DOHH2 (cell line): Measurements from ENCODE around the gene SBNO2.

Source experiments
- H3F3A ChIP-seq: fragments of 200-600 bp; sonication (generic), shearing (Covaris generic); 2 replicates; pipeline ENCODE4 v1.6.0; 2016; ENCODE audit warnings: antibody characterized with exemption, mild to moderate bottlenecking; ENCODE audit not compliant: control insufficient read depth, insufficient read depth
- H3K27ac ChIP-seq: fragments of 200-600 bp; sonication (generic); 2 replicates; pipeline ENCODE4 v1.5.1; 2014; ENCODE audit warnings: low read depth, mild to moderate bottlenecking, low read length, moderate library complexity
- H3K27me3 ChIP-seq: fragments of 200-600 bp; sonication (generic); 2 replicates; pipeline ENCODE4 v1.6.1; 2014; ENCODE audit warnings: mild to moderate bottlenecking, low read length, mixed read lengths; ENCODE audit not compliant: control insufficient read depth
- H3K36me3 ChIP-seq: fragments of 200-600 bp; sonication (generic); 2 replicates; pipeline ENCODE4 v1.6.1; 2014; ENCODE audit warnings: mild to moderate bottlenecking, low read length, moderate library complexity, mixed read lengths; ENCODE audit not compliant: control insufficient read depth
- H3K4me1 ChIP-seq: fragments of 200-600 bp; sonication (generic); 2 replicates; pipeline ENCODE4 v1.6.1; 2014; ENCODE audit warnings: mild to moderate bottlenecking, low read length, mixed read lengths; ENCODE audit not compliant: control insufficient read depth
- H3K4me2 ChIP-seq: fragments of 200-600 bp; sonication (generic); 2 replicates; pipeline ENCODE4 v1.6.0; 2014; ENCODE audit warnings: mild to moderate bottlenecking, low read length, moderate library complexity
- H3K4me3 ChIP-seq: fragments of 200-600 bp; sonication (generic); 2 replicates; pipeline ENCODE4 v1.5.1; 2014; ENCODE audit warnings: mild to moderate bottlenecking, low read length, mixed read lengths
- H3K79me2 ChIP-seq: fragments of 200-600 bp; sonication (generic); 2 replicates; pipeline ENCODE4 v1.6.1; 2014; ENCODE audit warnings: mild to moderate bottlenecking, low read length, mixed read lengths; ENCODE audit not compliant: control insufficient read depth
- H3K9me2 ChIP-seq: fragments of 200-600 bp; sonication (generic); replicated peaks from 2 replicates; pipeline ENCODE4 v1.6.1; 2014; ENCODE audit warnings: mild to moderate bottlenecking, low read length, mixed read lengths; ENCODE audit not compliant: control insufficient read depth
- H3K9me3 ChIP-seq: fragments of 200-600 bp; sonication (generic); 2 replicates; pipeline ENCODE4 v1.6.1; 2014; ENCODE audit warnings: antibody characterized with exemption, low read length, mixed read lengths; ENCODE audit not compliant: control insufficient read depth, insufficient read depth
- H4K20me1 ChIP-seq: fragments of 200-600 bp; sonication (generic); 2 replicates; pipeline ENCODE4 v1.6.0; 2014; ENCODE audit warnings: low read depth, mild to moderate bottlenecking, antibody characterized with exemption, low read length, moderate library complexity; ENCODE audit not compliant: control insufficient read depth, insufficient read depth
- EZH2phosphoT487 ChIP-seq: fragments of 200-600 bp; sonication (generic); IDR thresholded peaks from 2 replicates; pipeline ENCODE4 v1.6.1; 2017; ENCODE audit warnings: borderline replicate concordance, mild to moderate bottlenecking, antibody characterized with exemption, low read length, moderate library complexity, mixed read lengths
- TF ChIP-seq, protein P1 (sequence below): fragments of 200-600 bp; sonication (generic); IDR thresholded peaks from one replicate; pipeline ENCODE4 v1.5.1; 2014; ENCODE audit warnings: antibody characterized with exemption, mild to moderate bottlenecking, low read depth, low read length; ENCODE audit not compliant: poor library complexity, severe bottlenecking

The SBNO2 gene

DNA sequence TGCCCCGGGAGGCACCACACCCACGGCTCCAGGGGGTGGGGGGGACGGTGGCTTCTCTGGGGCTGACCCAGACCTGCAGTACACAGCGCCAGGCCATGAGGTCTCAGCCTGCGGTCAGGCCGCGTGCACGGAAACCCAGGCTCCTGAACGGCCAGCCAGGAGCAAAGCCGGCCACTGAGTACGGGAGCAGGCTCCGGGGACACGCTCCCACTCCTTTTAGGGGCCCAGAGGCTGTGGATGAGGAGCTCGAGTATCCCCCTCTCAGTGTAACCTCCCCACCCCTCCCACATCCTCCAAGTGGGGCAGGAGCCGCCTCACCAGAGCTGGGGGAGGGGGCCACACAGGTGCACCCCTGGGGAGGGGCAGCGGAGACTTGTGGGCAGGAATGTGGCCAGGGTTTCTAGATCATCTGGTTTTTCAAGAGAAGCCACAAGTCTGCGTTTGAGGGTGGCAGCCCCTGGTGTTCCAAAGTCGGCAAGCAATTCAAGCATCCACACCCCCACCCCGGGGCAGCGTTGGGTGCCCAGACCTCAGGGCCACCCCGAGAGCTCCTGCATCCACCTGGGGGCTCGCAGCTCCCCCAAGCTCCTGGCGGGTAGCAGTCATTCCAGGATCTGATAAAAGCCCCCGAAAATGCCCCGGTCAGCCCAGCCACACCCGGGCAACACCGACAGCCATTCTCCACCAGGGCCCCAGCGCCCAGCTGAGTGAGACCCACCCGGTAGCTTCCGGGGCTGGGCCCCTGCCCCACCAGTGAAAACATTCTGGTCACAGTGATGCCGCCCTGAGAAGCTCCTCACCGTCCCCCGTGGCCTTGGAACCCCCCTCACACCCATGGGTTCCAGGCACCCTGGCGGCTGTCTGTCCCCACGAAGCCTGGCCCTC lies 6.1 kb downstream of the SBNO2 start:
- H3K27ac ChIP-seq: no peak overlapping the region

DNA sequence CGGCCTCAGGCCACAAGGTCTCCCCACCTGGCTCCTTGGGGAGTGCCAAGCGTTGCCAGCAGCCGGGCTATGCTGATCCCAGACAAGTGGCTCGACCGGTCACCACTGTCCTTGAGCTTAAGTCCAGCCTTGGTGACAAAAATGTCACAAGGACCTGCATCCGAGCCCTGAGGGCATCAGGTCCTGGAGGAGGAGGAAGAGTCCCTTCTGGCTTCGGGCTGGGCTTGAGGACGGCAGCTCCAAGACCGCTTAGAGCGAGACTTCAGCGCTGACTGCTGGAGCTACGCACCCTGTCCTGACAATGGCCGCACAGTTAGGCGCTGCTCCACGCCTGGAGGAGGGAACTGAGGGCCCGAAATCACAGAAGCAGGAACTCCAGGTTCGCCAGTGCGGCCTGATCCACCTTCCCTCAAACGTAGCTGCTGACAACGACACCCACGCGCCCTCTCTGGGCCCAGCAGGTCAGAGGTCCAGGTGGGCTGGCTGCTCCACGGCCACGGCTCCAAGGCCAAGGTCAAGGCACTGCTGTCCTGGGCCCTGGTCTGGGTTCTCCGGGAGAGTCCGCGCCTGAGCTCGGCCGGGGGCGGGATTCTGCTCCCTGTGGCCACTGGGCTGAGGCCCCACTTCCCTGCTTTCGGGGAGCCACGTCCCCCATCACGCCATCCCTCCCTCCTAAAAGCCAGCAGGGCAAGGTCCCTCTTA lies 7.0 kb downstream of the SBNO2 start:
- TF ChIP-seq, protein P1, sequence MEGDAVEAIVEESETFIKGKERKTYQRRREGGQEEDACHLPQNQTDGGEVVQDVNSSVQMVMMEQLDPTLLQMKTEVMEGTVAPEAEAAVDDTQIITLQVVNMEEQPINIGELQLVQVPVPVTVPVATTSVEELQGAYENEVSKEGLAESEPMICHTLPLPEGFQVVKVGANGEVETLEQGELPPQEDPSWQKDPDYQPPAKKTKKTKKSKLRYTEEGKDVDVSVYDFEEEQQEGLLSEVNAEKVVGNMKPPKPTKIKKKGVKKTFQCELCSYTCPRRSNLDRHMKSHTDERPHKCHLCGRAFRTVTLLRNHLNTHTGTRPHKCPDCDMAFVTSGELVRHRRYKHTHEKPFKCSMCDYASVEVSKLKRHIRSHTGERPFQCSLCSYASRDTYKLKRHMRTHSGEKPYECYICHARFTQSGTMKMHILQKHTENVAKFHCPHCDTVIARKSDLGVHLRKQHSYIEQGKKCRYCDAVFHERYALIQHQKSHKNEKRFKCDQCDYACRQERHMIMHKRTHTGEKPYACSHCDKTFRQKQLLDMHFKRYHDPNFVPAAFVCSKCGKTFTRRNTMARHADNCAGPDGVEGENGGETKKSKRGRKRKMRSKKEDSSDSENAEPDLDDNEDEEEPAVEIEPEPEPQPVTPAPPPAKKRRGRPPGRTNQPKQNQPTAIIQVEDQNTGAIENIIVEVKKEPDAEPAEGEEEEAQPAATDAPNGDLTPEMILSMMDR: no peak
- TF ChIP-seq EZH2phosphoT487: no peak
- peaks cover 3% of the 10 kb centered on the region; the same call in 1 of the 2 replicates for H3K9me3 ChIP-seq
- H3K36me3 ChIP-seq: peaks cover 7% of the 10 kb centered on the region; the same call in 1 of the 2 replicates
- no peaks in the 10 kb centered on the region for H3K9me2 ChIP-seq
- no peaks in the 10 kb centered on the region for H3F3A ChIP-seq
- no peaks in the 10 kb centered on the region; the same call in 1 of the 2 replicates for H3K4me1 ChIP-seq
- H3K27ac ChIP-seq: no peak overlapping the region
- H4K20me1 ChIP-seq: no peaks in the 10 kb centered on the region
- H3K27me3 ChIP-seq: no peaks in the 10 kb centered on the region
- no peak overlapping the region for H3K4me2 ChIP-seq
- H3K4me3 ChIP-seq: no peak overlapping the region
- H3K79me2 ChIP-seq: peaks cover 63% of the 10 kb centered on the region

More for the DNA sequence above, 6.1 kb downstream of the SBNO2 start:
- TF ChIP-seq EZH2phosphoT487: no peak
- TF ChIP-seq, protein P1: no peak
- no peak overlapping the region for H3K4me3 ChIP-seq
- peaks cover 7% of the 10 kb centered on the region; the same call in 1 of the 2 replicates for H3K36me3 ChIP-seq
- H3F3A ChIP-seq: no peaks in the 10 kb centered on the region
- H4K20me1 ChIP-seq: no peaks in the 10 kb centered on the region
- peaks cover 67% of the 10 kb centered on the region for H3K79me2 ChIP-seq
- H3K4me2 ChIP-seq: no peak overlapping the region
- no peaks in the 10 kb centered on the region for H3K27me3 ChIP-seq
- peaks cover 2% of the 10 kb centered on the region; the same call in 1 of the 2 replicates for H3K4me1 ChIP-seq
- H3K9me3 ChIP-seq: peaks cover 3% of the 10 kb centered on the region; the same call in 1 of the 2 replicates
- no peaks in the 10 kb centered on the region for H3K9me2 ChIP-seq

DNA sequence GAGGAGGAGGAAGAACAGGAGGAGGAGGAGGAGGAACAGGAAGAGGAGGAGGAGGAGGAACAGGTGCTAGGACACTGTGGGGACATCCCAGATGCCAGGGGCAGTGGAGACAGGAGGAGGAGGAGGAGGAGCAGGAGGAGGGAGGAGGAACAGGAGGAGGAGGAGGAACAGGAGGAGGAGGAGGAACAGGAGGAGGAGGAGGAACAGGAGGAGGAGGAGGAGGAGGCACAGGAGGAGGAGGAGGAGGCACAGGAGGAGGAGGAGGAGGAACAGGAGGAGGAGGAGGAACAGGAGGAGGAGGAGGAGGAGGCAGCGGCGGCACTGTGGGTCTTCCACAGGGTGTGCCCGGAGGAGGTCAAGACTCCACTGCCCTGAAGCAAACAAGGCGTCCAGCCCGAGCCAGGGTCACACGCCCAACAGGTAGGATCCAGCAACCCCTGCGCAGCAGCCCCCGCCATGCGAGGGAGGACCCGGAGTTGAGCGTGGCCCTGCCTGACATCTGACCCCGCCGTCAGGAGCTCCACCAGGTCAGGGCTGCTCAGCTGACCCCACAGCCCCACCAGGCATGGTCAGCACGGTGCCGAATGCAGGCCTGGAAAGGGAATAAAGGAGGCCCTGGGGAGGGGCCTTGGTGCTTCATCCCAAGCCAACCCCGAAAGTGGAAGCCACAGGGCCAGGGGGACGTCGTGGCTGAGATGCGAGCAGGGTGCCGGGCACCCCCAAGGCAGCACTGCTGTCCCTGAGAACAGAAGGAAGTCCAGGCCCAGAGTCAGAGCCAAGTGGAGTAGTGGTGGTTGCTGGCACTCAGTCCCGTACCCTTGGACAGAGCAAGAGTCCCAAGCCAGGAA lies 9.2 kb downstream of the SBNO2 start:
- no peak for TF ChIP-seq EZH2phosphoT487
- TF ChIP-seq, protein P1: no peak
- no peaks in the 10 kb centered on the region for H4K20me1 ChIP-seq

More for the DNA sequence above, 9.2 kb downstream of the SBNO2 start:
- Histone ChIP-seq H3K4me3 (no peak overlapping the region), H3K4me2 (no peak overlapping the region), H3K9me2 (no peaks in the 10 kb centered on the region), H3K27me3 (no peaks in the 10 kb centered on the region), H3K79me2 (peaks cover 48% of the 10 kb centered on the region), H3F3A (no peaks in the 10 kb centered on the region), H3K9me3 (peaks cover 3% of the 10 kb centered on the region; the same call in 1 of the 2 replicates), H3K27ac (no peak overlapping the region), H3K36me3 (peaks cover 7% of the 10 kb centered on the region; the same call in 1 of the 2 replicates), H3K4me1 (no peaks in the 10 kb centered on the region; the same call in 1 of the 2 replicates)
